GM18526 (cell line): Measurements from ENCODE around the gene DOCK7.

ENCODE experiments used
- POLR2A ChIP-seq: IDR thresholded peaks from 3 replicates; pipeline ENCODE4 v1.6.1; 2011; ENCODE audit not compliant: insufficient read length; ENCODE audit errors: extremely low read depth

Gene DOCK7

GRCh38 chr1:62588000-62588399 lies 100.2 kb downstream of the DOCK7 start:
- TF ChIP-seq POLR2A = no peak

- TF ChIP-seq POLR2A = no peak
Measured at GRCh38 chr1:62585469-62586155, 102.6 kb downstream of the DOCK7 start.

- TF ChIP-seq POLR2A = no peak
Measured at GRCh38 chr1:62573675-62574074, 114.5 kb downstream of the DOCK7 start.

GRCh38 chr1:62572476-62572875 lies 115.7 kb downstream of the DOCK7 start:
- no peak for TF ChIP-seq POLR2A

GRCh38 chr1:62561306-62561705 lies 126.9 kb downstream of the DOCK7 start:
- TF ChIP-seq POLR2A = no peak

- TF ChIP-seq POLR2A = no peak
Measured at GRCh38 chr1:62544570-62544969, 143.6 kb downstream of the DOCK7 start.

GRCh38 chr1:62541048-62541447 lies 147.1 kb downstream of the DOCK7 start:
- TF ChIP-seq POLR2A = no peak

GRCh38 chr1:62539028-62539447 lies 149.1 kb downstream of the DOCK7 start:
- TF ChIP-seq POLR2A = no peak

- TF ChIP-seq POLR2A = no peak
Measured at GRCh38 chr1:62536865-62537264, 151.3 kb downstream of the DOCK7 start.

GRCh38 chr1:62530516-62531154 lies 157.6 kb downstream of the DOCK7 start:
- TF ChIP-seq POLR2A = no peak

- no peak for TF ChIP-seq POLR2A
Measured at GRCh38 chr1:62529227-62529626, 159.0 kb downstream of the DOCK7 start.

- TF ChIP-seq POLR2A = no peak
Measured at GRCh38 chr1:62528015-62528414, 160.2 kb downstream of the DOCK7 start.

GRCh38 chr1:62523860-62524259 lies 164.3 kb downstream of the DOCK7 start:
- TF ChIP-seq POLR2A = no peak

- TF ChIP-seq POLR2A = no peak
Measured at GRCh38 chr1:62516600-62516999, 171.6 kb downstream of the DOCK7 start.

GRCh38 chr1:62514746-62515423 lies 173.3 kb downstream of the DOCK7 start:
- no peak for TF ChIP-seq POLR2A

- no peak for TF ChIP-seq POLR2A
Measured at GRCh38 chr1:62513013-62513412, 175.2 kb downstream of the DOCK7 start.

GRCh38 chr1:62509028-62509427 lies 179.2 kb downstream of the DOCK7 start:
- no peak for TF ChIP-seq POLR2A

- no peak for TF ChIP-seq POLR2A
Measured at GRCh38 chr1:62508187-62508758, 179.9 kb downstream of the DOCK7 start.
